ENCODE data around the gene LMAN2.

Gene LMAN2, protein sequence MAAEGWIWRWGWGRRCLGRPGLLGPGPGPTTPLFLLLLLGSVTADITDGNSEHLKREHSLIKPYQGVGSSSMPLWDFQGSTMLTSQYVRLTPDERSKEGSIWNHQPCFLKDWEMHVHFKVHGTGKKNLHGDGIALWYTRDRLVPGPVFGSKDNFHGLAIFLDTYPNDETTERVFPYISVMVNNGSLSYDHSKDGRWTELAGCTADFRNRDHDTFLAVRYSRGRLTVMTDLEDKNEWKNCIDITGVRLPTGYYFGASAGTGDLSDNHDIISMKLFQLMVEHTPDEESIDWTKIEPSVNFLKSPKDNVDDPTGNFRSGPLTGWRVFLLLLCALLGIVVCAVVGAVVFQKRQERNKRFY

DNA sequence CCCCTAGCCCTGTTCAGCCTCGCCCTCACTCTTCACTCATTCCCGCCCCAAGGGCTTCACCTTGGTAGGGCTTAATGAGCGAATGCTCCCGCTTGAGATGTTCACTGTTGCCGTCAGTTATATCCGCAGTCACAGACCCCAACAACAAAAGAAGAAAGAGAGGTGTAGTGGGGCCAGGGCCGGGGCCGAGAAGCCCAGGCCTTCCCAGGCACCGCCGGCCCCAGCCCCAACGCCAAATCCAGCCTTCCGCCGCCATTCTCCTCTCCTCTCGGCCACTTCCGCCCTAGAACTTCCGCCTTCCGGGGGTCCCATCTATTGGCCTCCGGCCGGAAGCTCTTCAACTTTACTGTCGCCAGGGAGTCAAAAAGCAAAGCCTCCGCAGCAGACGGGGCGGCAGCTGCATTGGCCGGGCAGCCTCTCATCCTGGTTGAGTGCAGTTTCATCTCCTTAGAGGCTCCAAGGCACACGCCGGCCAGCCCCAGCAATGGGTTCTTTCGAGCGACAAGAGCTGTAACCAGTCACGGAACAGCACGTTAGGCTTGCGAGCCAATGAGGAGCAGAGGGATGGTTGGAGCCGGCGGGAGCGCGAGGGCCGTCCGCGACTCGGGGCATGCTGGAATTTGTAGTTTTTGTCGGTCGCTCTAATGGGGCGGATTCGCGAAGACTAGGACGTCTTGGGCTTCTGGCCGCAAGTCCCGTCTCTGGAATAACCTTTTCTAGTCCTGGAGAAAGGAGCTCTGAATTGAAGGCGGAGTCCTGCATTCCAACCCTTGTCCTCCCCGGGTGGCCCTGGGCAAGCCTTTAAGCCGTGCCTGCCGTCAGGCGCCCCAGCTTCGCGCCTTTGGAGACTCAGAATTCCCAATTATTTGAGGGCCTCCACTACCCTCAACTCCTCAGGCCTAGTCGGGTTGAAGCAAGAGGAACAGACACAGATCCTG is at the start of gene LMAN2:
Gene LMAN2, minus strand, starts transcription at position 277 of the 938 bp plus-strand sequence. Its CDS starts 21 bp downstream, at position 256.
- peak; percentile 75 for DNase-seq (ENCODE audit: low read depth)

- no peak for DNase-seq (ENCODE audit: low read depth)
Observed at GRCh38 chr5:177399997-177400868, 48.8 kb upstream of the LMAN2 start, which contains the start of gene PFN3. Gene PFN3, minus strand, starts transcription at chr5:177400661. Its CDS starts 85 bp downstream, at chr5:177400576.

DNA sequence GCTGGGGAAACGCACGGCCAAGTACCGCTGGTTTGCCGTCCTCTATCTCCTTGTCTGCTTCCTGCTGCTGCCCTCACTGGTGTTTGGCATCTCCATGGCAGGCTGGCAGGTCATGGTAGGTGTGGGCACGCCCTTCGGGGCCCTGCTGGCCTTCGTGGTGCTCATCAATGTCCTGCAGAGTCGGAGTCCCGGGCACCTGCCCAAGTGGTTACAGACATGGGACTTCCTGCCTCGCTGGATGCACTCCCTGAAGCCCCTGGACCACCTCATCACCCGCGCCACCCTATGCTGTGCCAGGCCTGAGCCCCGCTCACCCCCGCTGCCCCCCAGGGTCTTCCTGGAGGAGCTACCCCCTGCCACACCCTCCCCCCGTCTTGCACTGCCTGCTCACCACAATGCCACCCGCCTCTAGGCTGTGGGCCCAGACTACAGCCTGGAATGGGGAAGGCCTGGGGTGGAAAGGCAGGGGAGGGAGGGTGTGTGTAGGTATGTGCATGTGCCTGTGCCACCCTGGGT is 46.5 kb upstream of the LMAN2 start:
- DNase-seq (ENCODE audit: low read depth), result no peak

DNA sequence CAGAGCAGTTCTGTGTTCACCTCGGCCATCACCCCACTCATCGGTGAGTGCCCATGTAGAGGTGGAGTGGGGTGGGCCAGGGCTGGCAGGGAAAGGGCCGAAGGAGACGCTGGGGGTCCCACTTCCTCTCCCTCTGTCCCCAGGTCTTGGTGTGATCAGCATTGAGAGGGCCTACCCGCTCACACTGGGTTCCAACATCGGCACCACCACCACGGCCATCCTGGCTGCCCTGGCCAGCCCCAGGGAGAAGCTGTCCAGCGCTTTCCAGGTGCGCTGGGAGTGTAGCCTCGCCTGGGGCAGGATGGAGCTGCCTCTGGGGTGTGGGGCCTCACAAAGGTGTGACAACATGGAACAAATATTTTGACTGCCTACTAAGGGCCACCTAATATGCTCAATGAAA is 45.3 kb upstream of the LMAN2 start:
- DNase-seq (ENCODE audit: low read depth), result no peak

- DNase-seq (ENCODE audit: low read depth), result no peak
Observed at GRCh38 chr5:177396078-177396477, 44.6 kb upstream of the LMAN2 start.

GRCh38 chr5:177393990-177394389 is 42.5 kb upstream of the LMAN2 start:
- no peak for DNase-seq (ENCODE audit: low read depth)

DNA sequence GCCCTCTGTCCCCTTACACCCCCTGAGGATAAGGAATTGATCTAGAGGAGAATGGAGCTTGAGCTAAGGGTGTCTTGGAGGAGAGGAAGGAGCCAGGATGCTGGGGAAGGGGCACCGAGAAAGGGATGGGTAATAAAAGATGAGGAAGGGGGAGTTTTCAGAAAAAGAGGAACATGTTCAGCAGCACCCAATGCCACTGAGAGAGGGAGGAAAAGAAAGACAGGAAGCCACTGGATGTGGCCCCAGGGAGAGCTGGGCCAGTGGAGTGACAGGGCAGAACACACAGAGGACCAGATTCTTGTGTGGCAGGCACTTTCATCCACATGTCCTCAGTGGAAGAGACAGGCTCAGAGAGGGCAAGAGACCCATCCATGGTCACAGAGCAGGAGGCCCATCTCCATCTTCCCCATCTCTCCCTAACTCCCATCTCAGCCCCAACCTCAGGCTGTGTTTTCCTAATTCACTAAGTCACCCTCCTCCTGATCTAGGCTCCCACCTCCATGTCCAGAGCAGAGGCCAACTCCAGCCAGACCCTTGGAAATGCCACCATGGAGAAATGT is 41.8 kb upstream of the LMAN2 start:
- no peak for DNase-seq (ENCODE audit: low read depth)

DNA sequence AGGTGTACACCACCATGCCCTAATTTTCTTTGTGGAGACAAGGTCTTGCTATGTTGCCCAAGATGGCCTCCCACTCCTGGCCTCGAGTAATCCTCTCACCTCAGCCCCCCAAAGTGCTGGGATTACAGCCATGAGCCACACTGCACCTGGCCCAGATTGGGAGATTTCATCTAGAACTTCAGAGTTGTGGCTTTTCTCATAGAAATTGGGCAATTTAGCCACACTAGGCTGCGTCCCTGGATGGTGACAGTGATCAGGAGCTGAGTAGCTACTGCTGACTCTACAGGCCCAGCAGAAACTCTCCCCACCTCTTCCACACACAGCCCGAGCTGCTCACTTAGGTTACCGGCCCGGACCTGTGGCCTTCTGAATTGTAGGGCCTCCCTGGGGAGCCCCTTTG is 41.3 kb upstream of the LMAN2 start:
- no peak for DNase-seq (ENCODE audit: low read depth)

DNA sequence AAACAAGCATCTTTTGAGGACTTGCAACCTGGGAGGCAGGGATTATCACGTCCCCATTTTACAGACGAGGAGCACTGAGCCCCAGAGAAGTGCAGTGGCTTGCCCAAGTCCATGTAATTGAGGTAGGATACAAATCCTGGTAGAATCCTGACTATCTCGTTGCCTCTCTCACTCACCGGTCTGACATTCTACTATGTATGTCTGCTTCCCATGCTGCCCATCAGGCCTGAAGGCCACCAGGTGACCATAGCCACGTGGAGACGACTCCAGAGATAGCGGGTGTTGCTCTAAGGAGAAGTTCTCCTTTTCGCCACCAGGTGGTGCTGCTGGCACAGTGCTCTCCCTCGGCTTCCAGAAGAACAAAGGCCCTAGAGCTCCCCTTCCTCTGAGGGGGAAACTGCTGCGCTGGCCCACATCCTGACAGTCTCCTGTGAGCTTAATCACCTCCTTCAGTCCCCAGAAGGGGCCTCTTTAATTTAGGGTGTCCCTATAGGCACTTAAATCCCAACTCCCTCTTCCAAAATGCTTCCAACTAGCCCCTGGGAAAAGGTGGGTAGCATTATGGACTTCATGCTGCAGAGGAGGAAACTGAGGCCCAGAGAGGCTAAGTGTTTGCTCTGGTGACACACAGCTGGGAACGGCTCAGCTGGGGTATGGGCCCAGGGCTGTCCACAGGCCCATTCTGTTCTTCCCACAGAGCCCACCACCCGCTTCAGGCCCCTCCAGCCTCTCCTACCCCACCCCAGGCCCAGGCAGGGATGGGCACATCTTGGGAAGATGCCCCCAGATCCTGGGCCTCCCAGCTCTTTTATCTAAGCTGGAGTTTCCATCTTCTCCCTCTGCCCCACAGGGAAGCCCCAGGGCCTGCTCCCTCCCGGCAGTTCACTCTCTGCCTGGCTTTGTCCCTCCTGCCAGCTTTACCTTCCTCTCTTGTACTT is 39.2 kb upstream of the LMAN2 start:
- DNase-seq (ENCODE audit: low read depth), result peak; percentile 84

- no peak for DNase-seq (ENCODE audit: low read depth)
Observed at GRCh38 chr5:177389241-177390169, 38.0 kb upstream of the LMAN2 start.

DNA sequence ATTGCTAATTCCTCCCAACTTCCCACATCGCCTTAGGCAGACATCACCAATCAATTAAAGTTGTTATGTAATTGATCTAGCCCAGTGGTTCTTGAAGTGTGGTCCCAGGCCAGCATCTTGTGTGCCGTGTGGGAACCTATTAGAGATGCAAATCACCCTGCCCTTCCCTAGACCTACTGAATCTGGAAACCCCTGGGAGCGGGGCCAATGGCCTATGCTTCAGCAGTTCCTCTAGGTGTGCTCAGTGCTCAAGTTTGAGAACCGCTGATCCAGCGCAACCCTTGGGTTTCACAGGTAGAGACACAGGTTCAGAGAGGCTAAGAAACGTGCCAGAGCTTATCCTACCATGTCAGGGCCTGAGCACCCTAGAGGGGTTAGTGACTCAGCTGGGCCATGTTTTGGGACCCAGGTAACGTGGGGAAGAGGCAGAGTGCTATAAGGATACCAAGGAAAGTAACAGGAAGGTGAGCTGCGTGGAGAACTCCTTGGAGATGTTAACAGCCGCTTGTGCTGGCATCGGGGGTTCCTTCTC is 37.1 kb upstream of the LMAN2 start:
- DNase-seq (ENCODE audit: low read depth), result no peak

- DNase-seq (ENCODE audit: low read depth), result no peak
Observed at GRCh38 chr5:177387405-177387804, 35.9 kb upstream of the LMAN2 start.

DNA sequence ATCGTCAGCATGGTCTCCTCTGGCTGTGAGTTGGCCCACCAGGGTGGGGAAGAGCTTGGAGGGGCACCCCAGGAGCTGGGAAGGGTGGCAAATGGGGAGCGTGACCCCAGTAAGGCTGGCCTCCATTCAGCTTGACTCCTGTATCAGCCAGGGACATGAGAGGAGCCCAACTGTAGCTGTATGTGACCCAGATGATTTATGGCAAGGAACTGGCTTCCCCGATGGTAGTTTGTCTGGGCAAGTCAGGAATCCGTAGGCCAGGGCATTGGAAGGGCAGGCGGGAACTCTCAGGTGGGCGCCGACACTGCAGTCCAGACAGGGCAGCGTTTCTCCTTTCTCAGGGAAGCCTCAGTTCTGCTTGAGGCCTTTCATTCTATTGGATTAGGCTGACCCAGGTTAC is 35.1 kb upstream of the LMAN2 start:
- no peak for DNase-seq (ENCODE audit: low read depth)

DNA sequence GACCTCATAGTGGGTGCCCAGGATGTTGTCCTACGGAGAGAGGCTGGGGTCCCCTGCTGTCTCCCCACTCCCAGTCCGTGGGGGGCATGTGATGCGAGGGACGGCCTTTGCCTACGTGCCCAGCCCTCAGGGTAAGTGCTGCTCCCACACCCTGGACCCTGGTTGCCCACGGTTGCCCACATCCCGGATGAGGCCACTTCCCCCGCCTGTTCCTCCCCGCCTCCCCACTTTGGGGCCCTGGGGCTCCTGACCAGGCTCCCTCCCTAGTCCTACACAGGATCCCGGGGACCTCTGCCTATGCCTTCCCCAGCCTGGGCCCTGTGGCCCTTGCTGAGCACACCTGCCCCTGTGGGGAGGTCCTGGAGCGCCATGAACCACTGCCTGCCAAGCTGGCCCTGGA is 34.3 kb upstream of the LMAN2 start:
- DNase-seq (ENCODE audit: low read depth), result no peak

DNA sequence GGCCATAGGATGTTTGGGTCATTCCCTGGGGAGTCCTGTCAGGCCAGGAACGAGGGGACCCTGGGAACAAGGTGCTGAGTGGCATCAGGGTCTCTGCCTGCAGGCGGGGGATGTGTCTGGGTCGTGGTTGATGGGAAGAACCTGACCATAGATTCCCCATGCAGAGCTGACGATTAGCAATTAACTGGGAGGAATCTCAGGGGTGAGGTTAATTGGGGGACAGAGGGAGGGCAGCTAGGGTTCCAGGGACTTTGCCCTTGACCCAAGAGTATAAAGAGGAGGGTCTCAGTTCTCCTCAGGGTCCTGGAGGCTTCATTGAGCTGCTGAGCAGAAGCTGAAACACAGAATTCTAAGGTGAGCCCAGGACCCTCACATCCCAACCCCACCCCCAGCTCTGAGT is 32.7 kb upstream of the LMAN2 start, which contains the start of gene SLC34A1:
Gene SLC34A1, plus strand, starts transcription at position 301 of the 400 bp plus-strand sequence. CDS start 1,308 bp downstream, outside the sequence.
- DNase-seq (ENCODE audit: low read depth), result no peak

DNA sequence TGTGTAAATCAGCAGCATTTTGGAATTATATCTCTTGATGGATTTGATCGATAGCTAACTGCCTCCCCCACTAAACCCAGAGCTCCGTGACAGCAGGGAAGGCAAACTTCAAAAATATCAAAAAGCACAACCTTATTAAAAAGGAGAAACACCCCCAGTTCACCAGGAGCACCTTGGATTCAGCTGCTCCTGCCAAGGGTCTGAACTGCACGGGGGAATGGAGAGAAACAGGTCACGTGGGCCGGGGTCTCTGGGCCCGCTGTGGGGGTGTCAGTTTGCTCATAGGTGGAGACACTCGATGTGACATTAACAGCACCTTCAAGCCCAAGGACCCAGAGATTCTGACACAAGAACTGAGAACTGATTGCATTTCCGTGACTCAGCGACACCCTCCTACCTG is 31.7 kb upstream of the LMAN2 start:
- DNase-seq (ENCODE audit: low read depth), result no peak

- no peak for DNase-seq (ENCODE audit: low read depth)
Observed at GRCh38 chr5:177382423-177383029, 31.1 kb upstream of the LMAN2 start.

DNA sequence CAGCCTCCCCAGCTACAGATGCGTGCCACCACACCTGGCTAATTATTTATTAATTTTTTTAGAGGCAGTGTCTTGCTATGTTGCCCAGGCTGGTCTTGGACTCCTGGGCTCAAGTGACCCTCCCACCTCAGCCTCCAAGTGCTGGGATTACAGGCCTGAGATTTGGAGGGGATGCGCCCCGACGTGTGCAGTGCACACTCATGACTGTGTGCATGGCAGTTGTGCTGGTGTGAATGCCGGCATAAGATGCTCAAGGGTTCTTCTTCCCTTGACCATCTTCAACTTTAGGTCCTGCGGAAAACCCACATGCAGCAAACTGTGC is 29.3 kb upstream of the LMAN2 start:
- DNase-seq (ENCODE audit: low read depth), result no peak

Measured in stimulated activated CD8-positive, alpha-beta memory T cell treated with anti-CD3 and anti-CD28 coated beads, Interleukin-15, amount 100 ng/mL, for 1 hour (primary cell).